H1 (cell line): Measurements from ENCODE around the gene CAPS. TPM values are rescaled to one million over a fixed set of nuclear protein-coding genes. Genes with fewer than 3 reads are reported as not detected.

Source experiments
- CTCF ChIA-PET: fragments of 300-600 bp; sonication (Branson Sonifier 250); formaldehyde crosslinking; loops from one replicate; lab custom pipeline; 2021; ENCODE audit not compliant: partially characterized antibody; lab: Charles Lee
- POLR2A ChIA-PET: fragments of 300-600 bp; sonication (Branson Sonifier 250); formaldehyde crosslinking; loops from one replicate; lab custom pipeline; 2021; ENCODE audit warnings: inconsistent platforms; ENCODE audit not compliant: partially characterized antibody; lab: Charles Lee
- DNase-seq, 2 experiments: peaks; one replicate each; pipeline versions ENCODE4 v3.0.0 to v3.0.0-alpha.2; 2010 to 2022; ENCODE audit warnings: low spot score in 2 of 2, low read depth in 1 of 2, mixed read lengths in 1 of 2
- FAIRE-seq: peaks from 2 replicates; lab custom pipeline; 2011; peaks lifted over from hg19 to GRCh38; lab: Jason Lieb, UNC
- H2AFZ ChIP-seq: 2 replicates; pipeline ENCODE4 v1.8.1; 2012; ENCODE audit warnings: low read length, inconsistent platforms
- H2AK5ac ChIP-seq: 2 replicates; pipeline ENCODE4 v1.6.1; 2013; ENCODE audit warnings: low read depth, low read length
- H2BK120ac ChIP-seq: replicated peaks from 2 replicates; pipeline ENCODE3; 2013; ENCODE audit warnings: low read depth, low read length, inconsistent platforms
- H2BK12ac ChIP-seq: 2 replicates; pipeline ENCODE4 v1.6.1; 2013; ENCODE audit warnings: low read depth, low read length
- H2BK15ac ChIP-seq: 2 replicates; pipeline ENCODE4 v1.6.1; 2013; ENCODE audit warnings: low read length
- H2BK20ac ChIP-seq: 2 replicates; pipeline ENCODE4 v1.6.1; 2013; ENCODE audit warnings: low read length
- H2BK5ac ChIP-seq: 2 replicates; pipeline ENCODE4 v1.6.1; 2013; ENCODE audit warnings: low read depth, low read length
- H3K14ac ChIP-seq: 2 replicates; pipeline ENCODE4 v1.6.1; 2013; ENCODE audit warnings: inconsistent platforms; ENCODE audit not compliant: insufficient read length
- H3K18ac ChIP-seq: 2 replicates; pipeline ENCODE4 v1.6.1; 2013; ENCODE audit warnings: low read length; ENCODE audit errors: extremely low read depth
- H3K23ac ChIP-seq: 2 replicates; pipeline ENCODE4 v1.6.1; 2013; ENCODE audit warnings: inconsistent platforms; ENCODE audit not compliant: insufficient read length
- H3K23me2 ChIP-seq: 2 replicates; pipeline ENCODE4 v1.6.1; 2013; ENCODE audit warnings: low read depth, low read length
- H3K27ac ChIP-seq: 2 replicates; pipeline ENCODE4 v1.6.1; 2011; ENCODE audit warnings: low read depth, low read length, inconsistent platforms
- H3K27me3 ChIP-seq, 4 experiments: replicated peaks in 1 of 4; 1 replicate in 1 of 4; 2 replicates in 3 of 4; pipeline versions ENCODE4 v1.6.1 to v1.8.1; 2011 to 2013; ENCODE audit warnings: low read length in 3 of 4, mild to moderate bottlenecking in 3 of 4, inconsistent platforms in 2 of 4, mixed read lengths in 2 of 4, moderate library complexity in 1 of 4; ENCODE audit not compliant: control insufficient read depth in 3 of 4, insufficient read depth in 3 of 4; ENCODE audit errors: extremely low read depth in 1 of 4
- H3K36me3 ChIP-seq, 4 experiments: 2 replicates each; pipeline versions ENCODE4 v1.6.1 to v1.8.1; 2011 to 2013; ENCODE audit warnings: mild to moderate bottlenecking in 4 of 4, low read length in 3 of 4, moderate library complexity in 2 of 4, control low read depth in 1 of 4, inconsistent platforms in 1 of 4; ENCODE audit not compliant: insufficient read depth in 4 of 4, control insufficient read depth in 2 of 4
- H3K4ac ChIP-seq: replicated peaks from 2 replicates; pipeline ENCODE3; 2013; ENCODE audit warnings: low read length, low read depth, mixed read lengths, inconsistent platforms; ENCODE audit not compliant: insufficient read length
- H3K4me1 ChIP-seq, 4 experiments: replicated peaks in 1 of 4; 1 replicate in 1 of 4; 2 replicates in 3 of 4; pipeline versions ENCODE4 v1.6.1 to v1.8.1; 2011 to 2013; ENCODE audit warnings: low read length in 3 of 4, inconsistent platforms in 2 of 4, mixed read lengths in 1 of 4; ENCODE audit not compliant: insufficient read depth in 4 of 4, control insufficient read depth in 3 of 4
- H3K4me2 ChIP-seq, 2 experiments: 2 replicates each; pipeline versions ENCODE4 v1.6.1 to v1.8.1; 2011 to 2013; ENCODE audit warnings: low read depth in 2 of 2, low read length in 2 of 2, control low read depth in 1 of 2, inconsistent platforms in 1 of 2, mild to moderate bottlenecking in 1 of 2; ENCODE audit not compliant: insufficient read depth in 1 of 2
- H3K4me3 ChIP-seq, 4 experiments: fragments of 200-600, 300-600 bp in 1 of 4; sonication (generic), shearing (Covaris generic), sonication (Bioruptor Twin) in 1 of 4; 2 replicates each; pipeline versions ENCODE4 v1.5.1 to v1.8.1; 2011 to 2016; ENCODE audit warnings: low read length in 4 of 4, low read depth in 3 of 4, control low read depth in 2 of 4, inconsistent platforms in 2 of 4, mild to moderate bottlenecking in 2 of 4, mixed read lengths in 1 of 4, moderate library complexity in 1 of 4; ENCODE audit not compliant: insufficient read depth in 2 of 4; ENCODE audit errors: extremely low read depth in 1 of 4
- H3K56ac ChIP-seq: replicated peaks from 2 replicates; pipeline ENCODE3; 2013; ENCODE audit warnings: low read depth, mild to moderate bottlenecking, mixed read lengths, low read length, inconsistent platforms; ENCODE audit not compliant: insufficient read length
- H3K79me1 ChIP-seq: 2 replicates; pipeline ENCODE4 v1.6.1; 2013; ENCODE audit warnings: low read depth, low read length, control low read depth
- H3K79me2 ChIP-seq, 2 experiments: 2 replicates each; pipeline versions ENCODE4 v1.6.1 to v1.8.1; 2012 to 2013; ENCODE audit warnings: low read length in 2 of 2, mild to moderate bottlenecking in 2 of 2, inconsistent platforms in 1 of 2; ENCODE audit not compliant: insufficient read depth in 2 of 2, control insufficient read depth in 1 of 2
- H3K9ac ChIP-seq, 4 experiments: replicated peaks in 1 of 4; 1 replicate in 1 of 4; 2 replicates in 3 of 4; pipeline versions ENCODE4 v1.6.1 to v1.8.1; 2011 to 2013; ENCODE audit warnings: low read depth in 3 of 4, low read length in 3 of 4, control low read depth in 2 of 4, mild to moderate bottlenecking in 2 of 4, moderate library complexity in 2 of 4, inconsistent platforms in 1 of 4; ENCODE audit errors: extremely low read depth in 1 of 4
- H3K9me3 ChIP-seq, 2 experiments: 2 replicates each; pipeline versions ENCODE4 v1.6.1 to v1.8.1; 2012 to 2013; ENCODE audit warnings: mild to moderate bottlenecking in 2 of 2, moderate library complexity in 2 of 2, control low read depth in 1 of 2, inconsistent platforms in 1 of 2, low read depth in 1 of 2, low read length in 1 of 2, mixed read lengths in 1 of 2; ENCODE audit not compliant: insufficient read depth in 2 of 2
- H4K20me1 ChIP-seq, 2 experiments: replicated peaks in 1 of 2; 2 replicates each; pipeline versions ENCODE3 to v1.8.1; 2011 to 2013; ENCODE audit warnings: inconsistent platforms in 2 of 2, low read length in 2 of 2, mild to moderate bottlenecking in 1 of 2; ENCODE audit not compliant: insufficient read depth in 2 of 2, control insufficient read depth in 1 of 2
- H4K5ac ChIP-seq: 2 replicates; pipeline ENCODE4 v1.6.1; 2013; ENCODE audit warnings: low read length, low read depth, mixed read lengths, inconsistent platforms; ENCODE audit not compliant: insufficient read length
- H4K8ac ChIP-seq: 2 replicates; pipeline ENCODE4 v1.8.0; 2013; ENCODE audit warnings: mild to moderate bottlenecking, moderate library complexity, low read length, inconsistent platforms; ENCODE audit not compliant: insufficient read depth; ENCODE audit errors: extremely low read depth
- H4K91ac ChIP-seq: replicated peaks from 2 replicates; pipeline ENCODE3; 2013; ENCODE audit warnings: low read length, mixed read lengths, inconsistent platforms; ENCODE audit not compliant: insufficient read length
- EZH2 ChIP-seq: fragments of 200-600 bp; sonication (generic); IDR thresholded peaks from 2 replicates; pipeline ENCODE4 v1.7.1; 2012; ENCODE audit warnings: low read depth, mild to moderate bottlenecking, moderate library complexity, low read length, inconsistent platforms; ENCODE audit not compliant: severe bottlenecking
- GTF2F1 ChIP-seq: IDR thresholded peaks from 2 replicates; pipeline ENCODE4 v1.6.1; 2012; ENCODE audit warnings: low read depth, low read length, improper control_type of control experiment, borderline replicate concordance
- KDM4A ChIP-seq: IDR thresholded peaks from one replicate; pipeline ENCODE4 v1.7.1; 2012; ENCODE audit warnings: low read depth, mild to moderate bottlenecking, moderate library complexity, low read length, inconsistent platforms; ENCODE audit not compliant: severe bottlenecking
- KDM5A ChIP-seq: fragments of 200-600 bp; IDR thresholded peaks from 2 replicates; pipeline ENCODE4 v1.7.1; 2012; ENCODE audit warnings: mild to moderate bottlenecking, low read length, inconsistent platforms, mixed read lengths
- MAFK ChIP-seq: IDR thresholded peaks from 2 replicates; pipeline ENCODE4 v1.6.1; 2012; ENCODE audit warnings: low read depth, mild to moderate bottlenecking, improper control_type of control experiment, low read length
- POLR2AphosphoS5 ChIP-seq: IDR thresholded peaks from 2 replicates; pipeline ENCODE4 v1.6.1; 2011; ENCODE audit warnings: low read depth, low read length
- RNF2 ChIP-seq: fragments of 200-900, 300-1000 bp; sonication (generic); IDR thresholded peaks from 2 replicates; pipeline ENCODE4 v1.7.1; 2016; ENCODE audit warnings: borderline replicate concordance, low read depth, mild to moderate bottlenecking, antibody characterized with exemption, low read length; ENCODE audit not compliant: poor library complexity, severe bottlenecking; ENCODE audit errors: missing control alignments
- SIN3A ChIP-seq, 2 experiments: IDR thresholded peaks in 1 of 2; conservative IDR thresholded peaks in 1 of 2; 2 replicates each; pipeline ENCODE4 v1.6.1; 2011 to 2012; ENCODE audit warnings: low read length in 2 of 2, improper control_type of control experiment in 1 of 2, low read depth in 1 of 2, mild to moderate bottlenecking in 1 of 2
- SP2 ChIP-seq: IDR thresholded peaks from 2 replicates; pipeline ENCODE4 v1.6.1; 2012; ENCODE audit warnings: mild to moderate bottlenecking, low read length, inconsistent platforms
- SUZ12 ChIP-seq: fragments of 200-600 bp; sonication (generic); IDR thresholded peaks from 2 replicates; pipeline ENCODE4 v1.6.1; 2012; ENCODE audit warnings: mild to moderate bottlenecking, inconsistent platforms, low read length, moderate library complexity, mixed read lengths
- TAF1 ChIP-seq: IDR thresholded peaks from 2 replicates; pipeline ENCODE4 v1.6.1; 2011; ENCODE audit warnings: mild to moderate bottlenecking, low read depth, low read length
- TBP ChIP-seq: IDR thresholded peaks from 2 replicates; pipeline ENCODE4 v1.6.1; 2011; ENCODE audit warnings: low read depth, low read length, improper control_type of control experiment
- WGBS, 2 experiments: shearing (Covaris generic) in 1 of 2; methylation state at CpG; one replicate each; pipeline versions ENCODE4 v1.1.6 to v1.1.7; 2013 to 2015; ENCODE audit warnings: low lambda C conversion rate in 2 of 2, mixed read lengths in 2 of 2, inconsistent platforms in 1 of 2, low coverage in 1 of 2, missing lambda C conversion rate in 1 of 2; ENCODE audit not compliant: insufficient replicate concordance in 2 of 2, insufficient coverage in 1 of 2, insufficient read length in 1 of 2; ENCODE audit errors: extremely low coverage in 1 of 2, missing lambda C conversion rate in 1 of 2; 5-methylcytosine and 5-hydroxymethylcytosine counted together
- polyA plus RNA-seq, 7 experiments: library from polyadenylated mRNA; depleted of rRNA in 3 of 7; stranded (reverse) in 5 of 7; unstranded in 2 of 7; fragments of >200 nt in 5 of 7; fragments of 200-250 nt in 2 of 7; gene quantifications; 1 replicate in 5 of 7; 2 replicates in 1 of 7; 4 replicates in 1 of 7; pipeline versions ENCODE4 v1.2.1 to v1.2.3, GENCODE V29; 2011 to 2013; ENCODE audit warnings: missing spikeins in 2 of 7, mixed read lengths in 2 of 7
- total RNA-seq: library from RNA; stranded (reverse); fragmentation: NEBNext Ultra II Directional; extraction: Animal tissue kit (Norgen Biotek cat#: 25700); gene quantifications from 2 replicates; pipeline ENCODE4 v1.2.1, GENCODE V29; 2021

CAPS gene
- total and polyA plus RNA-seq, 2 of the 8 experiments (the other 6 are each of a cell fraction or from before 2014, with no cell fraction given) = 2.1 to 2.4 TPM

- H2AK5ac ChIP-seq = no peak overlapping the region
- no peak overlapping the region for H4K91ac ChIP-seq
- H3K36me3 ChIP-seq = peaks cover 19 to 57% (median 50%) of the 10 kb centered on the region in 4 experiments
- no peak overlapping the region for H3K4me2 ChIP-seq
- ChIA-PET CTCF (interaction anchor here (1.0 to 1.4 kb wide), 3 partner anchors 11 to 120 kb away, joined by 3 to 5 read pairs (median 3); no protein-coding TSS in a partner anchor), POLR2A (no interaction called here)
- no peaks in the 10 kb centered on the region; a peak in 1 of 7 replicates for H3K27me3 ChIP-seq
- H2BK12ac ChIP-seq = no peak overlapping the region
- H3K4me1 ChIP-seq = no peaks in the 10 kb centered on the region
- H3K56ac ChIP-seq = no peak overlapping the region
- H3K9ac ChIP-seq = no peak overlapping the region
- peaks cover 3 to 21% of the 10 kb centered on the region in 2 experiments for H4K20me1 ChIP-seq
- WGBS, 2 experiments = 86% methylated on average over 16 of the region's 16 CpGs; no CpG with 5 or more reads in 1 of the 2 experiments
- no peak overlapping the region for H3K14ac ChIP-seq
- no peaks in the 10 kb centered on the region for H3K9me3 ChIP-seq
- H2BK20ac ChIP-seq = no peak overlapping the region
- TF ChIP-seq POLR2AphosphoS5 (no peak), TBP (no peak), MAFK (no peak), TAF1 (no peak), RNF2 (no peak), GTF2F1 (no peak), SIN3A (conservative IDR thresholded peaks at IDR 0.05 in 1 of 2, IDR thresholded peaks at IDR 0.05 in 1 of 2; ENCODE audit: low read depth in 1 of 2, low read length in 2 of 2) (no peak), KDM5A (no peak), SUZ12 (no peak), KDM4A (no peak), SP2 (no peak), EZH2 (no peak)
- TF ChIP-seq, all 59 proteins: peak for 0
- FAIRE-seq (no peak), DNase-seq (no peak)
- Histone ChIP-seq H3K23ac (no peak overlapping the region), H4K5ac (no peak overlapping the region), H2BK5ac (no peak overlapping the region), H2BK120ac (no peak overlapping the region), H3K23me2 (no peaks in the 10 kb centered on the region), H3K4me3 (no peak overlapping the region), H3K4ac (no peak overlapping the region), H3K18ac (no peak overlapping the region), H4K8ac (no peak overlapping the region), H3K27ac (no peak overlapping the region), H3K79me2 (no peaks in the 10 kb centered on the region), H3K79me1 (no peaks in the 10 kb centered on the region), H2AFZ (no peak overlapping the region), H2BK15ac (no peak overlapping the region)
Observed at GRCh38 chr19:5923356-5923755, 9.3 kb downstream of the CAPS start.
